ENCODE measurements around the gene DUSP7.

DUSP7 gene

GRCh38 chr3:52069855-52070254 lies 13.5 kb upstream of the DUSP7 start:
- TF ChIP-seq CTCF (IDR thresholded peaks at IDR 0.05) = no peak

- no peak for TF ChIP-seq CTCF (IDR thresholded peaks at IDR 0.05)
Observed at GRCh38 chr3:52069135-52069534, 12.8 kb upstream of the DUSP7 start.

- TF ChIP-seq CTCF (IDR thresholded peaks at IDR 0.05) = no peak
Observed at GRCh38 chr3:52068730-52069129, 12.4 kb upstream of the DUSP7 start.

DNA sequence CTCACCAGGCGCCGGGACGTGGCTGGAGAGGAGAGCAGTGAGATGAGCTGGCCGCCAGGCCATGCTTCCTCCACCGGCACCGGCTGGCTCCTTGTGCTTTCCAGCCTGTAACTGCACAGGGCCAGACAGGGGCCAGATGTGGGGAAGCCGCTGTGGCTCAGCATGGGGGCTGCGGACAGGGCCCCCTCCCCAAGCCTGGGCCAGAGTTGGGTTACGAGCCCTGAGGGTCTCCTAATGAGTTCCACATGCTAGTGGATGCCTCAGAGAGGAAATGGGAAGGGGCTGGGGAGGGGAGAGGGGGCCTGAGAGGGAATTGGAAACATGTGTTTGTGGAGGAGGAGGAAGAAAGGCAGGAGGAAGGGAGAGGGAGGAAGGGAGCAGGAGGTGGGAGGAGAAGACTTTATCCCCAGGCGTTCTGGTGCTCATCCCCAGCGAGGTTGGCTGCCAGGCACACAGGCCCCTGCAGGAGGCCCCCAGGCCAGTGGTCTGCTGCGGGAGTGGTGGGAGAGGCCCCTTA lies 11.7 kb upstream of the DUSP7 start:
- no peak for TF ChIP-seq CTCF (IDR thresholded peaks at IDR 0.05)

DNA sequence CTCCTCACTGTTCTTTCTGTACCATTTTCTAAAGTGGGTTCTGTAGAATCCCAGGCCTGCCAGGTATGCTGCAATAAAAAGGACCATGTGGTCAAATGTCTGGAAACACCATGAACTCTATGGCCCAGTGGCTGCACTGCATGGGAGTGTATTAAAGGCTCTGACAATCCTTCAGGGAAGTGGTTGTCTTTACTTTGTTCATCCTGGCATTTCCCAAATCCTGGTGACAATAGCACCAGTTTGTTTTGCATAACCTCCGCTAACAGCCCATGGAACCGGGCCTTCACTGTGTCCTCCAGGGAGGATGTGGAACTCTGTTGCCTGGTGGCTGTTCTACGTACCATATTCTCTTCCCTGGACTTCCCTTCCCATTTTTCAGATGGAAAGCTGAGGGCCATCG lies 11.2 kb upstream of the DUSP7 start:
- no peak for TF ChIP-seq CTCF (IDR thresholded peaks at IDR 0.05)

GRCh38 chr3:52067046-52067445 lies 10.7 kb upstream of the DUSP7 start:
- no peak for TF ChIP-seq CTCF (IDR thresholded peaks at IDR 0.05)

GRCh38 chr3:52065264-52065756 lies 8.9 kb upstream of the DUSP7 start:
- TF ChIP-seq CTCF (IDR thresholded peaks at IDR 0.05) = no peak

DNA sequence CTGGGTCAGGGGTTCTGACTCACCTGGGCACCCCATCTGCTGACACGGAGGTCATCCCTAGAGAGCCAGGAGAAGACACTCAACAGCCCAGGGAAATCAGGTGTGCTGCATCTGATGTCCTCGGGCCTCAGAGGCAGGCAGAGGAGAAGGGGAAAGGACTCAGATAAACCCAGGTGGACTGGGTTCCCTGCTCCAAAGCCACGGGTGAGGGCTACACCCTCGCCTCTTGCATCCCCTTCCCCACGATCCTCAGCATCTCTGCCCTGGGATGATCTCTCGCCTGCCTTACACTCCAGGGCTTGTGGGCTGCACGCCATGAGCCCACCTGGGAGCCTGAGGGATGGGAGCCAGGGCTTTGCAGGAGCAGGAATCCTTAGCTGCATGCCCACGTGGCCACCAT lies 8.2 kb upstream of the DUSP7 start:
- TF ChIP-seq CTCF (IDR thresholded peaks at IDR 0.05) = no peak

Data from LNCAP (cell line).